GM12878 (cell line): ENCODE data around the gene NPNT. TPM values are rescaled to one million over a fixed set of nuclear protein-coding genes. Genes with fewer than 3 reads are reported as not detected.
A peak's percentile ranks its signal among the peaks of the same experiment; 100 is the strongest.

Source experiments
- ATAC-seq: fragments of 200-7000 bp; cut with Tn5 transposase; 3 replicates; pipeline ENCODE4 v1.9.1; 2020; ENCODE audit warnings: mild to moderate bottlenecking, moderate library complexity
- BruUV-seq: library from RNA; stranded (reverse); fragments of 400-500 nt; replicated peaks from 2 replicates; lab custom pipeline; 2021; lab: Mats Ljungman, UMichigan
- CTCF ChIA-PET: fragments of 300-600 bp; sonication (Branson Sonifier 250); formaldehyde crosslinking; extraction: SDS; loops from one replicate; lab custom pipeline; 2021; ENCODE audit warnings: inconsistent platforms; lab: Yijun Ruan, JAX
- POLR2A ChIA-PET: fragments of 350-600 bp; formaldehyde crosslinking; extraction: SDS; loops from one replicate; lab custom pipeline; 2021; ENCODE audit warnings: inconsistent platforms; lab: Charles Lee
- RAD21 ChIA-PET: fragments of 300-600 bp; sonication (Branson Sonifier 250); formaldehyde crosslinking; loops from one replicate; lab custom pipeline; 2023; ENCODE audit warnings: antibody characterized with exemption; ENCODE audit not compliant: unreplicated experiment; lab: Charles Lee
- SMC1A ChIA-PET: fragments of 300-600 bp; sonication (Branson Sonifier 250); formaldehyde crosslinking; loops from one replicate; lab custom pipeline; 2023; ENCODE audit not compliant: unreplicated experiment, uncharacterized antibody; lab: Charles Lee
- DNase-seq: peaks from one replicate; pipeline ENCODE4 v3.0.0-alpha.2; 2011; ENCODE audit warnings: low read depth, low spot score
- FAIRE-seq: peaks from 3 replicates; lab custom pipeline; 2011; peaks lifted over from hg19 to GRCh38; lab: Jason Lieb, UNC
- H2AFZ ChIP-seq: 2 replicates; pipeline ENCODE4 v1.6.0; 2011; ENCODE audit warnings: low read depth, low read length, control low read depth; ENCODE audit not compliant: control insufficient read depth
- H3K27ac ChIP-seq: 2 replicates; pipeline ENCODE4 v1.5.1; 2011; ENCODE audit warnings: control low read depth; ENCODE audit not compliant: control insufficient read depth, insufficient read depth
- H3K27me3 ChIP-seq, 2 experiments: replicated peaks in 1 of 2; 2 replicates each; pipeline versions ENCODE4 v1.6.0 to v1.6.1; 2011; ENCODE audit warnings: low read length in 1 of 2; ENCODE audit not compliant: control insufficient read depth in 2 of 2, insufficient read depth in 2 of 2
- H3K36me3 ChIP-seq, 2 experiments: 2 replicates each; pipeline ENCODE4 v1.5.1; 2011; ENCODE audit warnings: low read length in 1 of 2; ENCODE audit not compliant: control insufficient read depth in 2 of 2, insufficient read depth in 2 of 2
- H3K4me1 ChIP-seq: 2 replicates; pipeline ENCODE4 v1.6.1; 2011; ENCODE audit warnings: mild to moderate bottlenecking, low read length, moderate library complexity, mixed read lengths; ENCODE audit not compliant: control insufficient read depth, insufficient read depth
- H3K4me2 ChIP-seq: 2 replicates; pipeline ENCODE4 v1.6.0; 2011; ENCODE audit warnings: control low read depth; ENCODE audit not compliant: control insufficient read depth, insufficient read depth
- H3K4me3 ChIP-seq: fragments of 200-600 bp; sonication (generic); 2 replicates; pipeline ENCODE4 v1.5.1; 2016
- H3K79me2 ChIP-seq: 2 replicates; pipeline ENCODE4 v1.6.0; 2011; ENCODE audit warnings: low read length; ENCODE audit not compliant: control insufficient read depth, insufficient read depth
- H3K9ac ChIP-seq: 2 replicates; pipeline ENCODE4 v1.8.0; 2011; ENCODE audit warnings: low read length, control low read depth, mixed read lengths; ENCODE audit not compliant: control insufficient read depth, insufficient read depth
- H3K9me3 ChIP-seq: replicated peaks from 3 replicates; pipeline ENCODE4 v1.5.1; 2011; ENCODE audit warnings: mild to moderate bottlenecking, low read length; ENCODE audit not compliant: control insufficient read depth, insufficient read depth
- H4K20me1 ChIP-seq: 2 replicates; pipeline ENCODE4 v1.6.0; 2011; ENCODE audit not compliant: control insufficient read depth, insufficient read depth
- CHD4 ChIP-seq: fragments of 200-600 bp; sonication (generic); IDR thresholded peaks from 2 replicates; pipeline ENCODE4 v1.6.1; 2016; ENCODE audit warnings: mild to moderate bottlenecking
- EED ChIP-seq: sonication (generic); IDR thresholded peaks from 2 replicates; pipeline ENCODE4 v1.6.1; 2016; ENCODE audit warnings: antibody characterized with exemption, low read depth
- EGR1 ChIP-seq, 2 experiments: IDR thresholded peaks; 1 replicate in 1 of 2; 2 replicates in 1 of 2; pipeline ENCODE4 v1.6.1; 2011 to 2012; ENCODE audit warnings: low read depth in 2 of 2, low read length in 2 of 2, borderline replicate concordance in 1 of 2, mild to moderate bottlenecking in 1 of 2, moderate library complexity in 1 of 2
- MTA3 ChIP-seq: IDR thresholded peaks from 2 replicates; pipeline ENCODE4 v1.6.1; 2012; ENCODE audit warnings: low read length, inconsistent platforms, borderline replicate concordance
- NR2C2 ChIP-seq: IDR thresholded peaks from 2 replicates; pipeline ENCODE4 v1.6.1; 2011; ENCODE audit warnings: borderline replicate concordance, low read depth; ENCODE audit not compliant: control insufficient read depth, insufficient read length
- PML ChIP-seq: IDR thresholded peaks from 2 replicates; pipeline ENCODE4 v1.6.1; 2012; ENCODE audit warnings: low read length, inconsistent platforms
- POLR2A ChIP-seq: IDR thresholded peaks from 2 replicates; pipeline ENCODE4 v1.6.1; 2011; ENCODE audit warnings: low read depth, mild to moderate bottlenecking, low read length
- SIX5 ChIP-seq: IDR thresholded peaks from 2 replicates; pipeline ENCODE4 v1.6.1; 2011; ENCODE audit warnings: mild to moderate bottlenecking, low read depth, low read length, moderate library complexity; ENCODE audit not compliant: severe bottlenecking
- TAF1 ChIP-seq: IDR thresholded peaks from 2 replicates; pipeline ENCODE4 v1.6.1; 2011; ENCODE audit warnings: mild to moderate bottlenecking, low read depth, low read length, borderline replicate concordance
- ZNF622 ChIP-seq: fragments of 450-650 bp; IDR thresholded peaks from 2 replicates; pipeline ENCODE4 v1.6.1; 2017; ENCODE audit warnings: mild to moderate bottlenecking, inconsistent platforms
- WGBS: methylation state at CpG from one replicate; pipeline ENCODE4 v1.1.6; 2016; ENCODE audit warnings: low lambda C conversion rate; ENCODE audit not compliant: insufficient replicate concordance, insufficient coverage; ENCODE audit errors: missing lambda C conversion rate; 5-methylcytosine and 5-hydroxymethylcytosine counted together
- in situ Hi-C: fragments of 300-500 bp; cut with MboI; formaldehyde crosslinking; loops from 9 replicates; pipeline ENCODE4 v1.14.3; 2018; ENCODE audit warnings: mixed read lengths
- intact Hi-C: fragments of 100-400 bp; cut with micrococcal nuclease; formaldehyde crosslinking; loops from one replicate; pipeline ENCODE4 v1.14.2; 2022; ENCODE audit not compliant: unreplicated experiment
- polyA plus RNA-seq, 11 experiments: library from polyadenylated mRNA; depleted of rRNA in 4 of 11; unstranded in 6 of 11; stranded (reverse) in 5 of 11; fragments of >200 nt; fragmentation: Nextera tagmentation in 4 of 11; fragmentation: Illumina TruSeq in 1 of 11; extraction: Ambion mirVana in 4 of 11; extraction: Trizol in 1 of 11; gene quantifications; 1 replicate in 1 of 11; 2 replicates in 10 of 11; pipeline versions ENCODE4 v1.2.1 to v1.2.3, GENCODE V29; 2011 to 2016; ENCODE audit warnings: inconsistent platforms in 2 of 11, missing spikeins in 2 of 11, low read depth in 1 of 11
- total RNA-seq, 4 experiments: library from RNA; depleted of rRNA in 3 of 4; stranded (reverse); fragments of >200 nt in 3 of 4; fragmentation: Illumina TruSeq in 1 of 4; extraction: Trizol in 1 of 4; gene quantifications; 2 replicates each; pipeline versions ENCODE4 v1.2.1 to v1.2.3, GENCODE V29; 2013 to 2021
- TF ChIP-seq, protein P1 (sequence below): fragments of 450-650 bp; formaldehyde crosslinking; IDR thresholded peaks from 2 replicates; pipeline ENCODE4 v1.4.0; 2022; ENCODE audit warnings: mild to moderate bottlenecking, moderate library complexity
- TF ChIP-seq, protein P2 (sequence below): IDR thresholded peaks from 2 replicates; pipeline ENCODE4 v1.6.1; 2012; ENCODE audit warnings: low read depth, low read length, improper control_type of control experiment
- TF ChIP-seq, protein P3 (sequence below): IDR thresholded peaks from 2 replicates; pipeline ENCODE4 v1.6.1; 2011; ENCODE audit warnings: mild to moderate bottlenecking, low read depth, low read length, moderate library complexity; ENCODE audit not compliant: insufficient replicate concordance

NPNT gene
- total and polyA plus RNA-seq, 10 of the 15 experiments (the other 5 are each of a cell fraction or from before 2014, with no cell fraction given) = 0.18 to 70.5 (median 54.1) TPM

- intact Hi-C loops (no loop called here), in situ Hi-C loops (no loop called here)
- no peak overlapping the region for H2AFZ ChIP-seq
- BruUV-seq = no TSS peak
- no peak overlapping the region for H3K4me2 ChIP-seq
- RAD21 ChIA-PET = no interaction called here
- H3K9me3 ChIP-seq = no peaks in the 10 kb centered on the region
- H3K9ac ChIP-seq = no peak overlapping the region
- no peaks in the 10 kb centered on the region for H3K36me3 ChIP-seq
- H3K27me3 ChIP-seq = no peaks in the 10 kb centered on the region; a peak in 1 of 4 replicates
- TF ChIP-seq ZNF622 = no peak
- no peak for TF ChIP-seq TAF1
- no peak for TF ChIP-seq PML
- TF ChIP-seq MTA3 = no peak
- no peak for TF ChIP-seq CHD4
- no peaks in the 10 kb centered on the region for H4K20me1 ChIP-seq
- H3K27ac ChIP-seq = no peak overlapping the region
- DNase-seq (no peak), FAIRE-seq (no peak), ATAC-seq (peak; percentile 49)
- no peaks in the 10 kb centered on the region for H3K4me1 ChIP-seq
- H3K4me3 ChIP-seq = no peak overlapping the region
- CTCF ChIA-PET = no interaction called here
- SMC1A ChIA-PET = no interaction called here
- H3K79me2 ChIP-seq = no peaks in the 10 kb centered on the region
- POLR2A ChIA-PET = no interaction called here
- 19% methylated on average over 3 of the region's 3 CpGs for WGBS
Observed at GRCh38 chr4:105990933-105991332, 95.7 kb downstream of the NPNT start.

DNA sequence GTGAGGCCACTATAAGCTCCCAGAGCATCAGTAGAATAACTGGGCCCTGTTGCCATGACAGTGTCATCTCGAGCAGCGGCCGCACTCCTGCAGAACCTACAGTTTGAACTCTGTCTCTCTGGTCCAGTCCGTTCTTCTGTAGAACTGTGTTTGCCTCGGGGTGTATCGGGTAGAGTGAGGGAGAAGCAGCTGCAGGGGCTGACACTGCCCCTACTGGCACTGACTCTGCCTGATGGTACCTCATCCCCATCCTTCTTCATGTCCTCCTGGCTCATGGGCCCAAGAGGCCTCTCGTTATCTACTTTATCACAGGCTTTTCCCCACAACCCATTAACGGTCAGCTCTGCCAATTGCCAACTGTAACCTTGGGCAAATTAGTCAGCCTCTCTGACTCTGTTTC lies 96.5 kb downstream of the NPNT start:
- no peak overlapping the region for H3K4me3 ChIP-seq
- no TSS peak for BruUV-seq
- SMC1A ChIA-PET = no interaction called here
- 54% methylated on average over 8 of the region's 8 CpGs for WGBS
- FAIRE-seq = no peak
- H3K9me3 ChIP-seq = no peaks in the 10 kb centered on the region
- H4K20me1 ChIP-seq = no peaks in the 10 kb centered on the region
- H3K79me2 ChIP-seq = no peaks in the 10 kb centered on the region
- no peak overlapping the region for H3K27ac ChIP-seq
- POLR2A ChIA-PET = no interaction called here
- no peak for DNase-seq
- H2AFZ ChIP-seq = no peak overlapping the region
- H3K27me3 ChIP-seq = no peaks in the 10 kb centered on the region; a peak in 1 of 4 replicates
- in situ Hi-C loops (no loop called here), intact Hi-C loops (no loop called here)
- no peaks in the 10 kb centered on the region for H3K36me3 ChIP-seq
- RAD21 ChIA-PET = no interaction called here
- H3K9ac ChIP-seq = no peak overlapping the region
- CTCF ChIA-PET = no interaction called here
- no peak for ATAC-seq
- H3K4me1 ChIP-seq = no peaks in the 10 kb centered on the region
- H3K4me2 ChIP-seq = no peak overlapping the region
- TF ChIP-seq EGR1 (IDR thresholded peaks at IDR 0.05; ENCODE audit: borderline replicate concordance in 1 of 2, low read depth in 2 of 2, low read length in 2 of 2) (no peak), MTA3 (no peak), EED (no peak), SIX5 (no peak), NR2C2 (no peak), TAF1 (no peak), POLR2A (no peak)
- TF ChIP-seq, protein P1, sequence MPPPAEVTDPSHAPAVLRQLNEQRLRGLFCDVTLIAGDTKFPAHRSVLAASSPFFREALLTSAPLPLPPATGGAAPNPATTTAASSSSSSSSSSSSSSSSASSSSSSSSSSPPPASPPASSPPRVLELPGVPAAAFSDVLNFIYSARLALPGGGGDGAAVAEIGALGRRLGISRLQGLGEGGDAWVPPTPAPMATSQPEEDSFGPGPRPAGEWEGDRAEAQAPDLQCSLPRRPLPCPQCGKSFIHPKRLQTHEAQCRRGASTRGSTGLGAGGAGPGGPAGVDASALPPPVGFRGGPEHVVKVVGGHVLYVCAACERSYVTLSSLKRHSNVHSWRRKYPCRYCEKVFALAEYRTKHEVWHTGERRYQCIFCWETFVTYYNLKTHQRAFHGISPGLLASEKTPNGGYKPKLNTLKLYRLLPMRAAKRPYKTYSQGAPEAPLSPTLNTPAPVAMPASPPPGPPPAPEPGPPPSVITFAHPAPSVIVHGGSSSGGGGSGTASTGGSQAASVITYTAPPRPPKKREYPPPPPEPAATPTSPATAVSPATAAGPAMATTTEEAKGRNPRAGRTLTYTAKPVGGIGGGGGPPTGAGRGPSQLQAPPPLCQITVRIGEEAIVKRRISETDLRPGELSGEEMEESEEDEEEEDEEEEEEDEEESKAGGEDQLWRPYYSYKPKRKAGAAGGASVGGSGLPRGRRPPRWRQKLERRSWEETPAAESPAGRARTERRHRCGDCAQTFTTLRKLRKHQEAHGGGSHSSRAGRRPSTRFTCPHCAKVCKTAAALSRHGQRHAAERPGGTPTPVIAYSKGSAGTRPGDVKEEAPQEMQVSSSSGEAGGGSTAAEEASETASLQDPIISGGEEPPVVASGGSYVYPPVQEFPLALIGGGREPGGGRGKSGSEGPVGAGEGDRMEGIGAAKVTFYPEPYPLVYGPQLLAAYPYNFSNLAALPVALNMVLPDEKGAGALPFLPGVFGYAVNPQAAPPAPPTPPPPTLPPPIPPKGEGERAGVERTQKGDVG (CRISPR knock-in tag) = no peak
- TF ChIP-seq, protein P2, sequence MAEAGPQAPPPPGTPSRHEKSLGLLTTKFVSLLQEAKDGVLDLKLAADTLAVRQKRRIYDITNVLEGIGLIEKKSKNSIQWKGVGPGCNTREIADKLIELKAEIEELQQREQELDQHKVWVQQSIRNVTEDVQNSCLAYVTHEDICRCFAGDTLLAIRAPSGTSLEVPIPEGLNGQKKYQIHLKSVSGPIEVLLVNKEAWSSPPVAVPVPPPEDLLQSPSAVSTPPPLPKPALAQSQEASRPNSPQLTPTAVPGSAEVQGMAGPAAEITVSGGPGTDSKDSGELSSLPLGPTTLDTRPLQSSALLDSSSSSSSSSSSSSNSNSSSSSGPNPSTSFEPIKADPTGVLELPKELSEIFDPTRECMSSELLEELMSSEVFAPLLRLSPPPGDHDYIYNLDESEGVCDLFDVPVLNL = no peak
- TF ChIP-seq, protein P3, sequence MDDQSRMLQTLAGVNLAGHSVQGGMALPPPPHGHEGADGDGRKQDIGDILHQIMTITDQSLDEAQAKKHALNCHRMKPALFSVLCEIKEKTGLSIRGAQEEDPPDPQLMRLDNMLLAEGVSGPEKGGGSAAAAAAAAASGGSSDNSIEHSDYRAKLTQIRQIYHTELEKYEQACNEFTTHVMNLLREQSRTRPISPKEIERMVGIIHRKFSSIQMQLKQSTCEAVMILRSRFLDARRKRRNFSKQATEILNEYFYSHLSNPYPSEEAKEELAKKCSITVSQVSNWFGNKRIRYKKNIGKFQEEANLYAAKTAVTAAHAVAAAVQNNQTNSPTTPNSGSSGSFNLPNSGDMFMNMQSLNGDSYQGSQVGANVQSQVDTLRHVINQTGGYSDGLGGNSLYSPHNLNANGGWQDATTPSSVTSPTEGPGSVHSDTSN = no peak
